Calu3 (cell line): ENCODE data around the gene CSHL1. TPM values are rescaled to one million over a fixed set of nuclear protein-coding genes. Genes with fewer than 3 reads are reported as not detected.
"Not testable (repeated sequence)": the region's sequence is repeated elsewhere in the genome, so short reads cannot be mapped to it uniquely, and the experiment has no call there.

ENCODE experiments used
- BruUV-seq: library from RNA; stranded (reverse); fragments of 400-500 nt; replicated peaks from 2 replicates; lab custom pipeline; 2021; lab: Mats Ljungman, UMichigan
- CTCF ChIA-PET: fragments of 300-600 bp; sonication (Branson Sonifier 250); formaldehyde crosslinking; loops from one replicate; lab custom pipeline; 2022; ENCODE audit warnings: antibody characterized with exemption; lab: Charles Lee
- DNase-seq: peaks from one replicate; pipeline ENCODE4 v3.0.0; 2022
- H3K27ac Mint-ChIP-seq: one replicate; pipeline ENCODE4 v1.8.0; 2022; ENCODE audit warnings: mixed read lengths; ENCODE audit not compliant: unreplicated experiment
- H3K27me3 Mint-ChIP-seq: one replicate; pipeline ENCODE4 v1.8.0; 2022; ENCODE audit warnings: mixed read lengths; ENCODE audit not compliant: unreplicated experiment
- H3K36me3 Mint-ChIP-seq: one replicate; pipeline ENCODE4 v1.8.0; 2022; ENCODE audit warnings: mild to moderate bottlenecking, moderate library complexity, mixed read lengths; ENCODE audit not compliant: insufficient read depth, unreplicated experiment
- H3K4me1 Mint-ChIP-seq: one replicate; pipeline ENCODE4 v1.8.0; 2022; ENCODE audit warnings: mild to moderate bottlenecking, low read depth, mixed read lengths; ENCODE audit not compliant: unreplicated experiment
- H3K4me3 Mint-ChIP-seq: one replicate; pipeline ENCODE4 v1.8.0; 2022; ENCODE audit warnings: mild to moderate bottlenecking, low read depth, moderate library complexity, mixed read lengths; ENCODE audit not compliant: unreplicated experiment
- H3K9me3 Mint-ChIP-seq: one replicate; pipeline ENCODE4 v1.8.0; 2022; ENCODE audit warnings: low read depth, mixed read lengths; ENCODE audit not compliant: unreplicated experiment
- CTCF ChIP-seq: fragments of 200-600 bp; IDR thresholded peaks from one replicate; pipeline ENCODE4 v1.8.0; 2022; ENCODE audit warnings: antibody characterized with exemption; ENCODE audit not compliant: unreplicated experiment
- intact Hi-C: fragments of 100-400 bp; cut with micrococcal nuclease; formaldehyde crosslinking; loops from one replicate; pipeline ENCODE4 v1.10.0; 2022; ENCODE audit not compliant: unreplicated experiment
- total RNA-seq: library from RNA; stranded (reverse); gene quantifications from 2 replicates; pipeline ENCODE4 v1.2.3, GENCODE V29; 2022

CSHL1 gene
- total RNA-seq, 1 experiment from 2014 or later: not detected

- CTCF ChIA-PET: no interaction called here
- intact Hi-C loops: loop anchor here (10.0 kb wide), 1 partner anchor 220 kb away; the partner anchor contains the start of gene ERN1
- H3K9me3 Mint-ChIP-seq: no peaks in the 10 kb centered on the region
- no peak for TF ChIP-seq CTCF
- H3K4me1 Mint-ChIP-seq: no peaks in the 10 kb centered on the region
- DNase-seq: no peak
- no peaks in the 10 kb centered on the region for H3K36me3 Mint-ChIP-seq
- H3K27ac Mint-ChIP-seq: no peak overlapping the region
- no TSS peak for BruUV-seq
- no peak overlapping the region for H3K4me3 Mint-ChIP-seq
- H3K27me3 Mint-ChIP-seq: peaks cover 83% of the 10 kb centered on the region
Measured at GRCh38 chr17:63914471-63914870, 3.4 kb upstream of the CSHL1 start.

DNA sequence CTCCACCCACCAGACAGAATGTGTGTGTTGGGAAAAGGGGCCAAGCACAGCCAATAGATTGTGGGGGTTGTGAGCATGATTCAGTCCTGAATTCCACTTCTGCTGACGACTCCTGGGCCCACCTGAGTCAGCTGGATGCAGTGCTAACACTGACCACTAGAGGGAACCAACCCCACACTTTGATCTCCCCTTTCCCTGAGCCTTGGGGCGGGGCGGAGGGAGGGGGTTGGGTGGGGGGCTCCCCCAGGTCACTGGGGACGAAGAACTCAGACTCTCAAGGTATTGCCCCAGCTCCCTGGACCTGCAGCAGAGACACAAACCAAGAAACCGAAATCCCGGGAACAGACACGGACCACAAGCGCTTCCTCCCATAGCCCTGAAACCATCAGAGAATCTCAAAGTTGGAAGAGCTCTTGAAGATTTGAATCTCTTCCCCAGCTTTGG lies 621 bp upstream of the CSHL1 start:
- H3K27me3 Mint-ChIP-seq: peaks cover 73% of the 10 kb centered on the region
- H3K27ac Mint-ChIP-seq: no peak overlapping the region
- DNase-seq: peak; percentile 54
- H3K4me1 Mint-ChIP-seq: no peaks in the 10 kb centered on the region
- BruUV-seq: no TSS peak
- CTCF ChIA-PET: interaction anchor here (0.6 to 1.4 kb wide), 4 partner anchors 25 to 222 kb away, joined by 3 to 7 read pairs (median 4); partner anchors contain the start of gene GH2
- intact Hi-C loops: loop anchor here (10.0 kb wide), 1 partner anchor 223 kb away; the partner anchor contains the start of gene ERN1
- no peak overlapping the region for H3K4me3 Mint-ChIP-seq
- H3K9me3 Mint-ChIP-seq: no peaks in the 10 kb centered on the region
- no peaks in the 10 kb centered on the region for H3K36me3 Mint-ChIP-seq
- TF ChIP-seq CTCF: peak; percentile 70

DNA sequence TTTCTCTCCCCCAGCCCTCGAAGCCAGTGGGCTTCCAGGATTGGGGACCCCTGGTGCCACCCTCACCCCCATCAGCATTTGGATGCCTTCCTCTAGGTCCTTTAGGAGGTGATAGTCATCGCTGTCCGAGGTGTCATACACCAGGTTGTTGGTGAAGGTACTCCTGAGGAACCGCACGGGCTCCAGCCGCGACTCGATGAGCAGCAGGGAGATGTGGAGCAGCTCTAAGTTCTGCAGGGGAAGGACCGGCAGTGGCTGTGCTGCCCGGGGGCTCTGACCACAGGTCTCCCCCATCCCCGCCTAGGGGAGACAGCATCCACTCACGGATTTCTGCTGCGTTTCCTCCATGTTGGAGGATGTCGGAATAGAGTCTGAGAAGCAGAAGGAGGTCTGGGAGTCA lies 962 bp downstream of the CSHL1 start:
- H3K27me3 Mint-ChIP-seq: peaks cover 64% of the 10 kb centered on the region
- H3K4me3 Mint-ChIP-seq: no peak overlapping the region
- no peaks in the 10 kb centered on the region for H3K9me3 Mint-ChIP-seq
- no peak for TF ChIP-seq CTCF
- intact Hi-C loops: loop anchor here (10.0 kb wide), 1 partner anchor 225 kb away; the partner anchor contains the start of gene ERN1
- no peak for DNase-seq
- H3K4me1 Mint-ChIP-seq: no peaks in the 10 kb centered on the region
- BruUV-seq: no TSS peak
- H3K27ac Mint-ChIP-seq: no peak overlapping the region
- CTCF ChIA-PET: no interaction called here
- no peaks in the 10 kb centered on the region for H3K36me3 Mint-ChIP-seq

DNA sequence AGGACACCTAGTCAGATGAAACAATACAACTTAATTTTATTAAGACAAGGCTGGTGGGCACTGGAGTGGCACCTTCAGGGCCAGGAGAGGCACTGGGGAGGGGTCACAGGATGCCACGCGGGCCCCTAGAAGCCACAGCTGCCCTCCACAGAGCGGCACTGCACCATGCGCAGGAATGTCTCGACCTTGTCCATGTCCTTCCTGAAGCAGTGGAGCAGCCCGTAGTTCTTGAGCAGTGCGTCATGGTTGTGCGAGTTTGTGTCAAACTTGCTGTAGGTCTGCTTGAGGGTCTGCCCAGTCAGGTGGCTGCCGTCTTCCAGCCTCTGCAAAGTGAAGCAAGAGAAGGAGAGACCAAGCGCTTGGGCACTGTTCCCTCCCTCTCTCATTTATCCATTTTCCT lies 1.5 kb downstream of the CSHL1 start:
- peaks cover 63% of the 10 kb centered on the region for H3K27me3 Mint-ChIP-seq
- H3K9me3 Mint-ChIP-seq, CTCF ChIA-PET, H3K27ac Mint-ChIP-seq, H3K4me1 Mint-ChIP-seq, DNase-seq, H3K36me3 Mint-ChIP-seq, H3K4me3 Mint-ChIP-seq, intact Hi-C loops, BruUV-seq: not testable (repeated sequence)

DNA sequence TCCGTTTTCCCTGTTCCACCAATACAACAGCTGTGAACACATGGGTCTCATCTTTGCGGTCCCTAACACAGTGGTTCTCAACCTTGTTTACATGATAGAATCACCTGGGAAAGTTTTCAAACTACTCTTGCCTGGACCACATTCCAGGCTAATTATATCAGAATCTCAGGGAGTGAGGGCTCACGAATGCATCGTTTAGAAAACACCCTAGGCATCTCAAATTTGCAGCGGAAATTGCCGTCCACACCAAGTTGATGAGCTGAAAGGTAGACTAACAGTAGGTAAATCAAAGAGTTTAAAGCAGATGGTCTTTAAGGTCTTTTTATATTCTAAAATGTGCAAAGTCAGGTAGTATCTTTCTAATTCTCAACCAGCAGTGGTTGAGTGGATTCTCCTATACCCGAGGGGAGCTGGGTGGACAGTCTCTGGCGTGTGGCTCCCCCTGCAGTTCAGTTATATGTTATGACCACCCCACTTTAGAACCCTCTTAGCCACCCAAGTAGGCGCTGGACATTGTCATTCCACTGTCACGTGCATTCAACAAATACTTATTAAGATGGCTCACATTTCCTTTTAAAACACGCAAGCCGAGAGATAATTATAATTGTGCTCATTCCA lies 3.8 kb downstream of the CSHL1 start:
- H3K27ac Mint-ChIP-seq, BruUV-seq, CTCF ChIA-PET, H3K36me3 Mint-ChIP-seq, intact Hi-C loops, H3K4me3 Mint-ChIP-seq, H3K4me1 Mint-ChIP-seq, H3K9me3 Mint-ChIP-seq: not testable (repeated sequence)
- DNase-seq: peak; percentile 14
- H3K27me3 Mint-ChIP-seq: peaks cover 63% of the 10 kb centered on the region

GRCh38 chr17:63904796-63905195 lies 6.3 kb downstream of the CSHL1 start:
- CTCF ChIA-PET, H3K9me3 Mint-ChIP-seq, H3K36me3 Mint-ChIP-seq, BruUV-seq, DNase-seq, H3K4me1 Mint-ChIP-seq, H3K4me3 Mint-ChIP-seq, intact Hi-C loops, H3K27ac Mint-ChIP-seq: not testable (repeated sequence)
- H3K27me3 Mint-ChIP-seq: peaks cover 57% of the 10 kb centered on the region
